Breast epithelium (tissue), 4 donors: ENCODE data around the gene LINS1. TPM values are rescaled to one million over a fixed set of nuclear protein-coding genes. Genes with fewer than 3 reads are reported as not detected.

Source experiments
- DNase-seq, 2 donors: peaks; one replicate each; pipeline ENCODE4 v3.0.0-alpha.2; 2019; ENCODE audit warnings: low spot score in 2 of 2
- H3K27ac ChIP-seq, 2 donors: fragments of 200-600 bp; sonication (generic) in 1 of 2; one replicate each; pipeline ENCODE4 v1.5.1; 2016 to 2019; ENCODE audit warnings: mild to moderate bottlenecking in 1 of 2
- H3K27me3 ChIP-seq, 2 donors: fragments of 200-600 bp; sonication (generic) in 1 of 2; one replicate each; pipeline versions ENCODE4 v1.5.1 to v1.6.0; 2017 to 2019; ENCODE audit warnings: control low read depth in 1 of 2, mild to moderate bottlenecking in 1 of 2
- H3K36me3 ChIP-seq: fragments of 200-600 bp; one replicate; pipeline ENCODE4 v1.5.1; 2019
- H3K4me1 ChIP-seq, 2 donors: fragments of 200-600 bp; sonication (generic); one replicate each; pipeline ENCODE4 v1.5.1; 2016 to 2019; ENCODE audit warnings: control low read depth in 1 of 2
- H3K4me3 ChIP-seq, 3 donors: fragments of 200-600 bp; sonication (generic); 1 replicate in 2 of 3; 2 replicates in 1 of 3; pipeline ENCODE4 v1.5.1; 2016 to 2019; ENCODE audit warnings: mild to moderate bottlenecking in 3 of 3, moderate library complexity in 2 of 3
- H3K9me3 ChIP-seq, 2 donors: fragments of 200-600 bp; sonication (generic) in 1 of 2; one replicate each; pipeline ENCODE4 v1.5.1; 2016 to 2019; ENCODE audit warnings: control low read depth in 1 of 2
- POLR2A ChIP-seq: fragments of 450-650 bp; IDR thresholded peaks from one replicate; pipeline ENCODE4 v1.6.1; 2016; ENCODE audit warnings: antibody characterized with exemption, mild to moderate bottlenecking, moderate library complexity
- POLR2AphosphoS5 ChIP-seq, 3 donors: sonication (generic); formaldehyde crosslinking; IDR thresholded peaks; one replicate each; pipeline ENCODE4 v1.6.1; 2017; ENCODE audit warnings: antibody characterized with exemption in 3 of 3
- intact Hi-C: fragments of 100-400 bp; cut with DNase I; formaldehyde crosslinking; loops from one replicate; pipeline ENCODE4 v1.15.1; 2023; ENCODE audit warnings: low total_unique reads
- total RNA-seq, 3 donors: library from RNA; depleted of rRNA; stranded (reverse); fragments of >200 nt; gene quantifications; one replicate each; pipeline ENCODE4 v1.1.0, GENCODE V29; 2016
- TF ChIP-seq, protein P1 (sequence below), 3 donors: fragments of 450-650 bp; IDR thresholded peaks; one replicate each; pipeline ENCODE4 v1.5.1; 2016 to 2017; ENCODE audit warnings: antibody characterized with exemption in 3 of 3, mild to moderate bottlenecking in 3 of 3, moderate library complexity in 3 of 3

The LINS1 gene
- total RNA-seq, 3 donors from 2014 or later, result 16.3 to 70.4 (median 31.5) TPM

DNA sequence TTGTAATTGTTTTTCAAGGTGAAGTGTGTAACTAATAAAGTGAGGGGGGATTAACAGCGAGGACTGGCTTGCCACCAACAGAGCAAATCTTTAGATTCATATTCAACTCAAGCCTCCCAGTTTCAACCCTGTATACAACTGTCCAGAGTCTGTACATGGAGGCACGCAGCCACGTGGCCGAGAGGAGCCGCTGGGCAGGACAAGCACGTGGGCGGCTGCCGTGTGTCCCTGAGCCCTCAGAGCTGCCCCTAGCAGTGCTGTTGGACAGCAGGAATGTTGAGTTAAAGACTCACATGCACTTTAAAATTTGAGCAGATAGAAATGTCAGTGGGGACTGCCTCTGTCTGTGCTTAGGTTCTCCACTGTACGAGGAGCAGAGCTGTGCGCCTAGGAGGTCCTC is 29.8 kb upstream of the LINS1 start:
- no peaks in the 10 kb centered on the region for H3K27me3 ChIP-seq
- no peak for DNase-seq
- TF ChIP-seq, protein P1, sequence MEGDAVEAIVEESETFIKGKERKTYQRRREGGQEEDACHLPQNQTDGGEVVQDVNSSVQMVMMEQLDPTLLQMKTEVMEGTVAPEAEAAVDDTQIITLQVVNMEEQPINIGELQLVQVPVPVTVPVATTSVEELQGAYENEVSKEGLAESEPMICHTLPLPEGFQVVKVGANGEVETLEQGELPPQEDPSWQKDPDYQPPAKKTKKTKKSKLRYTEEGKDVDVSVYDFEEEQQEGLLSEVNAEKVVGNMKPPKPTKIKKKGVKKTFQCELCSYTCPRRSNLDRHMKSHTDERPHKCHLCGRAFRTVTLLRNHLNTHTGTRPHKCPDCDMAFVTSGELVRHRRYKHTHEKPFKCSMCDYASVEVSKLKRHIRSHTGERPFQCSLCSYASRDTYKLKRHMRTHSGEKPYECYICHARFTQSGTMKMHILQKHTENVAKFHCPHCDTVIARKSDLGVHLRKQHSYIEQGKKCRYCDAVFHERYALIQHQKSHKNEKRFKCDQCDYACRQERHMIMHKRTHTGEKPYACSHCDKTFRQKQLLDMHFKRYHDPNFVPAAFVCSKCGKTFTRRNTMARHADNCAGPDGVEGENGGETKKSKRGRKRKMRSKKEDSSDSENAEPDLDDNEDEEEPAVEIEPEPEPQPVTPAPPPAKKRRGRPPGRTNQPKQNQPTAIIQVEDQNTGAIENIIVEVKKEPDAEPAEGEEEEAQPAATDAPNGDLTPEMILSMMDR (IDR thresholded peaks at IDR 0.05), result no peak
- TF ChIP-seq POLR2AphosphoS5 (IDR thresholded peaks at IDR 0.05) (no peak), POLR2A (no peak)
- H3K4me3 ChIP-seq, result no peak overlapping the region
- no peak overlapping the region for H3K27ac ChIP-seq
- no peaks in the 10 kb centered on the region for H3K9me3 ChIP-seq
- no peaks in the 10 kb centered on the region for H3K36me3 ChIP-seq
- no peaks in the 10 kb centered on the region for H3K4me1 ChIP-seq
- intact Hi-C loops, result loop anchor here (10.0 kb wide), 1 partner anchor 373 kb away; no protein-coding TSS in a partner anchor

DNA sequence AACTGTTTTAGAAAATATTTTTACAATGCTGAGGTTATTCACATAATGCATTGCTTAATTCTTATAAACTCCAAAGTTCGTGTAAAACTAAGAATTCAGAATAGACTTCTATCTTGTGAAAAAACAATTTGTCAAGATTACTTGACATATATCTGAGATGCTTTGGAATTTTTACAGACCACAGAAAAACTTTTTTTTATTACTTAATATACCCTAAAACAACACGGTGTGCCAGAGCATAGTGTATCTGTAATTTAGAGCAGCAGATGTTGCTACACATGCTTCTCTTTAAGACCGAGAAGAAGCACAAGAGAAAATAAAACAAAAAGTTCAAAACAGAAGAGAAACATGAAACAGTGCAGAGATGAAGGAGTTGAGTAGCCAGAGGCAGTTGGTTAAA is 26.8 kb upstream of the LINS1 start:
- H3K9me3 ChIP-seq, result no peaks in the 10 kb centered on the region
- no peak overlapping the region for H3K27ac ChIP-seq
- no peak overlapping the region for H3K4me3 ChIP-seq
- H3K4me1 ChIP-seq, result no peaks in the 10 kb centered on the region
- no peaks in the 10 kb centered on the region for H3K36me3 ChIP-seq
- no peak for DNase-seq
- no peaks in the 10 kb centered on the region for H3K27me3 ChIP-seq
- TF ChIP-seq POLR2AphosphoS5 (IDR thresholded peaks at IDR 0.05) (no peak), POLR2A (no peak)
- TF ChIP-seq, protein P1 (IDR thresholded peaks at IDR 0.05), result no peak
- intact Hi-C loops, result no loop called here

DNA sequence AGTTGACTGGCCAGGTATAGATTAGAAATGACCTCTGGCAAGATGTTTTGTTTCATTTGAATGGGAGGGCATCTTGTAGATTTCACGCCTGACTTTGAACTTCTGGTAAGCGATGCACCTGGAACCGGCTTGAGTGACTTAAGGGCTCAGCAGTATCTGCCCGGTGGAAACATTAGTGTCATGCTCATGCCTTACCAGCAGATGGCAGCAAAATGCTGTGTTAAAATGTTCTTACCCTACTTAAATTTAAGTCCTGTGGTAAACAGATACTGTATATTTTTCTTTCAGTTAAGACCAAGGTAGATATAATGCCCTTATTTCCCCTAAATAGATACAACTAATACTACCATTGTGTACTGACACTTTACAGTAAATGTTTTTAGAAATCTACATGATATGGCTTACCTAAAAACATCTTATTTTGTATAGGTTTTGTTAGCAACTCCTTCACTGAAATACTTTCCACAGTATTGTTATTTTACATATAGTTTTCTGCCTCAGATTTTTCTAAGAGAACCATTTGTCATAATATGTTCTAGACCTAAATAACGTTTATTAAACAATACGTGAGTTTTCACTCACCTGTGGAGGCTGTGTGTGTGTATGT is 25.9 kb upstream of the LINS1 start:
- TF ChIP-seq POLR2A (no peak), POLR2AphosphoS5 (IDR thresholded peaks at IDR 0.05) (no peak)
- TF ChIP-seq, protein P1 (IDR thresholded peaks at IDR 0.05), result peak; percentile 85 to 90 (median 88)
- Histone ChIP-seq H3K27ac (no peak overlapping the region), H3K9me3 (no peaks in the 10 kb centered on the region), H3K4me1 (no peaks in the 10 kb centered on the region), H3K4me3 (no peak overlapping the region), H3K36me3 (no peaks in the 10 kb centered on the region), H3K27me3 (no peaks in the 10 kb centered on the region)
- intact Hi-C loops, result no loop called here
- DNase-seq, result peak; percentile 64 to 69

DNA sequence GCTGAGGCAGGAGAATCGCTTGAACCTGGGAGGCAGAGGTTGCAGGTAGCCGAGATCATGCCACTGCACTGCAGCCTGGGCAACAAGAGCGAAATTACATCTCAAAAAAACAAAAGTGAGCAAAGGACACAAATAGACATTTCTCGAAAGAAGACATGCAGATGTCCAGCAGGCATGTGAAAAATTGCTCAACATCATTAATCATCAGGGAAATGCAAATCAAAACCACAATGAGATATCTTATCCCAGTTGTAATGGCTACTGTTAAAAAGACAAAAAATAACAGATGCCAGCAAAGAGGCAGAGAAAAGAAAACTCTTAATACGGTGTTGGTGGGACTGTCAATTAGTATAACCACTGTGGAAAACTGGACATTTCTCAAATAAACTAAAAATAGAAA is 21.3 kb upstream of the LINS1 start:
- Histone ChIP-seq H3K27ac (no peak overlapping the region), H3K4me1 (no peaks in the 10 kb centered on the region), H3K27me3 (no peaks in the 10 kb centered on the region), H3K9me3 (no peaks in the 10 kb centered on the region), H3K4me3 (no peak overlapping the region), H3K36me3 (no peaks in the 10 kb centered on the region)
- TF ChIP-seq POLR2AphosphoS5 (IDR thresholded peaks at IDR 0.05) (no peak), POLR2A (no peak)
- TF ChIP-seq, protein P1 (IDR thresholded peaks at IDR 0.05), result no peak
- no peak for DNase-seq
- intact Hi-C loops, result no loop called here

DNA sequence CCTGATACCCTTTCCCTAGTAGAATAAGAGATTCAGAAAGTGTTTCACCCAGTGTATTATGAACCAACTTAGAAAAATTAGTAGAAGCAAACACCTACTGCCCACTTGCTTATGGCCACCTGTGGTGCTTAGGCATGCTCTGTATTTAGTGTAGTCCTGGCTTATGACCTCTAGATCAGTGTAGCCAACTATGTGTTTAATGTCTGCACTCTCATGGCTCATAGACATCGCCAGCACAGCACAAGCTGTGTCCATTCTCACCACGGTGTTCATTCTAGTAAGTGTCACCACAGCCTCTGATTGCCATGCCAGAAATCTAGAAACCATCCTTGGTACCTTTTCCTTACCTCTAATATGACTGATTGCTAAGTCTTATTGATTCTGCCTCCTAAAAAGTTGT is 14.7 kb upstream of the LINS1 start:
- Histone ChIP-seq H3K36me3 (peaks cover 5% of the 10 kb centered on the region), H3K27me3 (no peaks in the 10 kb centered on the region), H3K4me3 (no peak overlapping the region), H3K4me1 (no peaks in the 10 kb centered on the region), H3K9me3 (no peaks in the 10 kb centered on the region), H3K27ac (no peak overlapping the region)
- no peak for TF ChIP-seq POLR2AphosphoS5 (IDR thresholded peaks at IDR 0.05)
- TF ChIP-seq POLR2A, result no peak
- TF ChIP-seq, protein P1 (IDR thresholded peaks at IDR 0.05), result no peak
- intact Hi-C loops, result no loop called here
- DNase-seq, result no peak
